ENCODE measurements around the gene AHCYL2. TPM values are rescaled to one million over a fixed set of nuclear protein-coding genes. Genes with fewer than 3 reads are reported as not detected.
A peak's percentile ranks its signal among the peaks of the same experiment; 100 is the strongest.

AHCYL2 gene
- total RNA-seq, 1 experiment from 2014 or later: 20.2 TPM

GRCh38 chr7:129394982-129395914, 170.4 kb downstream of the AHCYL2 start:
- Histone ChIP-seq H3K27ac (ENCODE audit: low read length) (no peak overlapping the region), H3K4me1 (ENCODE audit: control insufficient read depth, insufficient read depth, low read length) (no peaks in the 10 kb centered on the region), H3K9me3 (ENCODE audit: control insufficient read depth, insufficient read depth, low read depth, low read length) (no peaks in the 10 kb centered on the region), H3K36me3 (ENCODE audit: control insufficient read depth, insufficient read depth, low read length) (no peaks in the 10 kb centered on the region), H3K4me3 (ENCODE audit: low read depth in 2 of 2, low read length in 2 of 2) (no peak overlapping the region), H3K27me3 (ENCODE audit: control insufficient read depth, insufficient read depth, low read length) (no peaks in the 10 kb centered on the region)
- TF ChIP-seq POLR2AphosphoS5 (IDR thresholded peaks at IDR 0.05; ENCODE audit: low read depth, low read length): no peak
- intact Hi-C loops (cut with micrococcal nuclease; ENCODE audit: unreplicated experiment): no loop called here
- ChIA-PET CTCF (no interaction called here), POLR2A (no interaction called here)
- ATAC-seq (no peak), DNase-seq (ENCODE audit: low read depth, low spot score) (no peak)
- in situ Hi-C loops (cut with HindIII; ENCODE audit: low pct_unique_long_range_greater_than_20kb, low sequenced_read_pairs): no loop called here
- BruUV-seq (replicated peaks): no TSS peak

- TF ChIP-seq CTCF (IDR thresholded peaks at IDR 0.05) (no peak), SIN3A (IDR thresholded peaks at IDR 0.05; ENCODE audit: borderline replicate concordance, insufficient read depth, low read depth, low read length) (no peak), TCF7L2 (IDR thresholded peaks at IDR 0.05; ENCODE audit: low read depth, low read length) (no peak), REST (IDR thresholded peaks at IDR 0.05; ENCODE audit: insufficient read depth in 1 of 2, low read depth in 2 of 2, low read length in 1 of 2) (no peak), POLR2AphosphoS5 (IDR thresholded peaks at IDR 0.05; ENCODE audit: low read depth, low read length) (no peak)
- intact Hi-C loops (cut with micrococcal nuclease; ENCODE audit: unreplicated experiment) (no loop called here), in situ Hi-C loops (cut with HindIII; ENCODE audit: low pct_unique_long_range_greater_than_20kb, low sequenced_read_pairs) (no loop called here)
- BruUV-seq (replicated peaks): no TSS peak
- ATAC-seq (peak; percentile 58), DNase-seq (ENCODE audit: low read depth, low spot score) (no peak)
- H3K27me3 ChIP-seq (ENCODE audit: control insufficient read depth, insufficient read depth, low read length): no peaks in the 10 kb centered on the region
- no peak overlapping the region for H3K4me3 ChIP-seq (ENCODE audit: low read depth in 2 of 2, low read length in 2 of 2)
- CTCF ChIA-PET: interaction anchor here (1.3 kb wide), 1 partner anchor 58 kb away, joined by 3 read pairs; no protein-coding TSS in a partner anchor
- peaks cover 6% of the 10 kb centered on the region; the same call in 1 of the 2 replicates for H3K4me1 ChIP-seq (ENCODE audit: control insufficient read depth, insufficient read depth, low read length)
- H3K36me3 ChIP-seq (ENCODE audit: control insufficient read depth, insufficient read depth, low read length): no peaks in the 10 kb centered on the region; the same call in 1 of the 2 replicates
- no peaks in the 10 kb centered on the region for H3K9me3 ChIP-seq (ENCODE audit: control insufficient read depth, insufficient read depth, low read depth, low read length)
- no peak overlapping the region for H3K27ac ChIP-seq (ENCODE audit: low read length)
- POLR2A ChIA-PET: interaction anchor here (0.6 kb wide), 1 partner anchor 8 kb away, joined by 3 read pairs; no protein-coding TSS in a partner anchor
These were observed 176.6 kb downstream of the AHCYL2 start for GRCh38 chr7:129401228-129401966.
